ENCODE results near the gene B3GNT5.

DNA sequence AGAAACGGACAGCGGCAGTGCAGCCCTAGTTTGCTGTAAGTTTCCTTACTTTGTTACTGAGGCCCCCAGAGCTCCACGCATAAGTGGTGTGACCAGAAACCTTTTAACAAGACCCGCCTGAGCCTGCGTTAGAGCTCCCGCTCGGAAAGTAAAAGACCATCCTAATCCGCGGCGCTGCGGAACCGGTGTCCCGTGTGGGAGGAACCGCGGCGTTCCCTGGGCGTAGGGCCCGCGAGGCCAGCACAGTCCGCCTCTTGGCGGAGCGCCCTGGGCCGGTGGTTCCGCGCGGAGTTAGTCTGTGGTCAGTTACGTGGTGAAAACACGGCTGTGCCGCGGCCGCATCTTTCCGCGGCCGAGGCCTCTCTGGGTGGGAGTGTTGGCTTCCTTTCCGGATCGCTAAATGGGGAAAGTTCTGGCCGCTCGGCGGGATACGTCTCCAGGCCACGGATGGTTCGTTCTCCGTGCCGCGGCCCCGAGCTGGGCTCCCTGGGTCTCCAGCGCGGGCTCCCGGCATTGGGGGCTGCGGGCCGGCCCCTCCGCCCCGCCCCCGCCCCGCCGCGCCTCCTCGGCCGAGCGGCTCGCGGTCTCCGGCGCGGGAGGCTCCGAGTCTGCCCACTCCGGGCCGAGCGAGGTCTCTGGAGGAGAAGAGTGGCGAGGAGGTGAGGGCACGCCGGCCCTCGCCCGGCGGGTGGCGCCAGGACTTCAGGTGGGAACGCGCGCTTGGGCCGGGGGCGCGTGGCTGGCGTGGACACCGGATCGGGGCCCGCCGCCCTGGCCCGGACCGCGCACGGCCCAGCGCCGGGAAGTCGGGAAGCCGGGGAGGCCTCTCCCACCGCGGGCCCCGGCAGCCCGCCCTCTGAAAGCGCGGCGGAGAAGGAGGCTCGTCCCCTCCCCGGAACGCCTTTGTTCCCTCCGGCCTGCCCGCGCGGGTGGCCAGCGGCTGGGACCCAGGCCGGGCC is 754 bp downstream of the B3GNT5 start:
- TF ChIP-seq EZH2phosphoT487 (IDR thresholded peaks at IDR 0.05; ENCODE audit: unreplicated experiment) (no peak), CTCF (conservative IDR thresholded peaks at IDR 0.05; ENCODE audit: low read depth in 2 of 2) (peak in 1 of 2 experiments; percentile 9; a peak in 1 of 4 replicates), POLR2AphosphoS5 (IDR thresholded peaks at IDR 0.05; ENCODE audit: low read depth) (peak; percentile 11; the same call in 1 of the 2 replicates), REST (IDR thresholded peaks at IDR 0.05; ENCODE audit: unreplicated experiment) (no peak), JUNB (IDR thresholded peaks at IDR 0.05; ENCODE audit: unreplicated experiment) (no peak), EZH2 (IDR thresholded peaks at IDR 0.05; ENCODE audit: low read depth, unreplicated experiment) (peak; percentile 75), NANOG (IDR thresholded peaks at IDR 0.05; ENCODE audit: borderline replicate concordance) (no peak), CREB1 (CRISPR knock-in tag; IDR thresholded peaks at IDR 0.05; ENCODE audit: low read depth) (no peak), ZNF331 (CRISPR knock-in tag; IDR thresholded peaks at IDR 0.05; ENCODE audit: low read depth) (no peak)
